OCI-LY1 (cell line): Measurements from ENCODE around the gene OR51D1.

Experiments
- CTCF ChIP-seq: fragments of 200-600 bp; sonication (generic), shearing (Covaris generic); IDR thresholded peaks from 2 replicates; pipeline ENCODE4 v1.5.1; 2017; ENCODE audit warnings: mild to moderate bottlenecking, antibody characterized with exemption, low read length, moderate library complexity, mixed read lengths
- EZH2 ChIP-seq: fragments of 200-600 bp; sonication (generic), shearing (Covaris generic); IDR thresholded peaks from 2 replicates; pipeline ENCODE4 v1.8.0; 2017; ENCODE audit warnings: borderline replicate concordance, mixed run types, mild to moderate bottlenecking, antibody characterized with exemption, low read length, moderate library complexity, mixed read lengths

GRCh38 chr11:4644233-4644632 lies 7.0 kb downstream of the OR51D1 start:
- TF ChIP-seq CTCF, result no peak
- TF ChIP-seq EZH2, result no peak
